Measurements from ENCODE around the gene LPIN1. TPM values are rescaled to one million over a fixed set of nuclear protein-coding genes. Genes with fewer than 3 reads are reported as not detected.
A peak's percentile ranks its signal among the peaks of the same experiment; 100 is the strongest.

LPIN1 gene
- total and polyA plus RNA-seq, 2 of the 13 experiments (the other 11 are each of a cell fraction or from before 2014, with no cell fraction given), result 9.7 to 19.4 TPM

GRCh38 chr2:11746807-11747459, 501 bp downstream of the LPIN1 start (continued):
- TF ChIP-seq ZNF770 (CRISPR knock-in tag; IDR thresholded peaks at IDR 0.05) (peak; percentile 63; the same call in 1 of the 2 replicates), THAP7 (CRISPR knock-in tag; IDR thresholded peaks at IDR 0.05) (no peak), KDM1A (CRISPR knock-in tag; IDR thresholded peaks at IDR 0.05) (no peak), ZNF335 (CRISPR knock-in tag; IDR thresholded peaks at IDR 0.05) (no peak), KMT2B (CRISPR knock-in tag; IDR thresholded peaks at IDR 0.05) (no peak), KDM5B (CRISPR knock-in tag; IDR thresholded peaks at IDR 0.05; ENCODE audit: borderline replicate concordance) (0 out of 2 replicates have a peak, but pooled peaks have one; percentile 64), FIP1L1 (IDR thresholded peaks at IDR 0.05; ENCODE audit: borderline replicate concordance, insufficient read depth, low read depth, low read length) (no peak), ATRX (CRISPR knock-in tag; IDR thresholded peaks at IDR 0.05; ENCODE audit: borderline replicate concordance) (no peak), POGZ (CRISPR knock-in tag; IDR thresholded peaks at IDR 0.05) (no peak; the same call in 1 of the 2 replicates), ZBTB25 (CRISPR knock-in tag; IDR thresholded peaks at IDR 0.05) (no peak), JUNB (CRISPR knock-in tag; IDR thresholded peaks at IDR 0.05; ENCODE audit: borderline replicate concordance) (no peak), HINFP (CRISPR knock-in tag; IDR thresholded peaks at IDR 0.05; ENCODE audit: low read depth) (peak; percentile 30; the same call in 1 of the 2 replicates), SUZ12 (IDR thresholded peaks at IDR 0.05; ENCODE audit: low read depth, low read length) (no peak), TAF1 (CRISPR knock-in tag; IDR thresholded peaks at IDR 0.05) (no peak; the same call in none of the 2 replicates), CENPX (CRISPR knock-in tag; IDR thresholded peaks at IDR 0.05) (0 out of 2 replicates have a peak, but pooled peaks have one; percentile 72), ATF5 (CRISPR knock-in tag; IDR thresholded peaks at IDR 0.05; ENCODE audit: low read depth) (no peak), TFE3 (CRISPR knock-in tag; IDR thresholded peaks at IDR 0.05) (peak; percentile 62; the same call in 1 of the 2 replicates), ELF1 (CRISPR knock-in tag; IDR thresholded peaks at IDR 0.05) (no peak), ZNF343 (CRISPR knock-in tag; IDR thresholded peaks at IDR 0.05) (no peak), ZNF773 (CRISPR knock-in tag; IDR thresholded peaks at IDR 0.05; ENCODE audit: borderline replicate concordance) (no peak), RORA (CRISPR knock-in tag; IDR thresholded peaks at IDR 0.05) (no peak), ZNF33B (CRISPR knock-in tag; IDR thresholded peaks at IDR 0.05) (no peak), ZMYM4 (CRISPR knock-in tag; IDR thresholded peaks at IDR 0.05) (peak; percentile 21; the same call in 1 of the 2 replicates)
